ENCODE measurements around the gene GUCY1A1.

DNA sequence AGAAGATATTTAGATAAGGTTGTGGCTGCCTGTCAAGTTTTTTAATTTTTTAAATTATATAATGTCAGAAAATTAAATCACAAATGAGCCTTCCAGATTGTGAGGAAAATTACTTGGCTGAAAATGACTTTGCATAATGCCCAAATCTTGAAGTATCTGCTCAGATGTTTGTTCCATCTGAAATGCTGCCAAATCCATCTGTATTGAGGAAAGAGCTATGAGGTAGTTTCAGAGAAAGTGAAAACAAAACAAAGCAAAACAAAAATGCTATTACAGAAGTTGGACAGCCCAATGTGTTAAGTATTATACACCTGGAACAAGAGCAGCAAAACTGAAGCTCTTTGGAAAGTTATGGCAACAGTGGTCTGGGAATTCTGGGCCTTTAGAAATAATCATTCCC is 68.8 kb downstream of the GUCY1A1 start:
- TF ChIP-seq POLR2A (IDR thresholded peaks at IDR 0.05; ENCODE audit: low read length) (no peak), GATA1 (IDR thresholded peaks at IDR 0.05; ENCODE audit: low read depth, low read length) (no peak)
